ENCODE results near the gene ADAMTSL1. TPM values are rescaled to one million over a fixed set of nuclear protein-coding genes. Genes with fewer than 3 reads are reported as not detected.

The ADAMTSL1 gene
- total RNA-seq, 1 experiment from 2014 or later, result 1.2 TPM

DNA sequence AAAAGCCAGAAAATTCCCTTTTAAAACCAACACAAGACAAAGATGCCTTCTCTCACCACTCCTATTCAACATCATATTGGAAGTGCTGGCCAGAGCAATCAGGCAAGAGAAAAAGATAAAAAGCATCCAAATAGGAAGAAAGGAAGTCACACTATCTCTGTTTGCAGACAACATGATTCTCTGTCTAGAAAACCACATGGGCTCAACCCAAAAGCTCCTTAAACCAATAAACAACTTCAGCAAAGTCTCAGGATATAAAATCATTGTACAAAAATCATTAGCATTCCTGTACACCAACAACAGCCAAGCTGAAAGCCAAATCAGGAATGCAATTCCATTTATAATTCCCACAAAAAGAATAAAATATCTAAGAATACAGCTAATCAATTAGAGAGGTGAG is 112.0 kb downstream of the ADAMTSL1 start:
- Histone ChIP-seq H3K14ac (ENCODE audit: insufficient read depth, low read length) (no peak overlapping the region), H4K8ac (replicated peaks; ENCODE audit: insufficient read length, low read depth, low read length) (no peak overlapping the region), H3K79me1 (ENCODE audit: insufficient read depth, low read depth, low read length, poor library complexity, severe bottlenecking) (no peaks in the 10 kb centered on the region), H3T11ph (ENCODE audit: low read length) (no peak overlapping the region), H3K4ac (ENCODE audit: low read depth, low read length) (no peak overlapping the region), H3K4me1 (ENCODE audit: insufficient read depth, low read length) (no peaks in the 10 kb centered on the region), H2BK20ac (ENCODE audit: low read depth, low read length, poor library complexity, severe bottlenecking) (no peak overlapping the region), H3K23me2 (ENCODE audit: insufficient read length, low read depth, low read length, poor library complexity, severe bottlenecking) (no peaks in the 10 kb centered on the region), H2BK5ac (ENCODE audit: insufficient read length, low read length) (no peak overlapping the region), H3K56ac (ENCODE audit: insufficient read length, low read depth, low read length) (no peak overlapping the region), H2BK15ac (ENCODE audit: low read depth, low read length) (no peak overlapping the region), H3K4me2 (ENCODE audit: insufficient read depth, insufficient read length, low read length) (no peak overlapping the region), H3K9me3 (ENCODE audit: control insufficient read depth, low read depth, low read length) (no peaks in the 10 kb centered on the region), H4K91ac (ENCODE audit: insufficient read length, low read depth, low read length) (no peak overlapping the region), H2AFZ (ENCODE audit: low read length) (no peak overlapping the region), H3K18ac (ENCODE audit: insufficient read length, low read depth, low read length) (no peak overlapping the region), H3K27me3 (ENCODE audit: insufficient read depth, low read length) (no peaks in the 10 kb centered on the region), H2BK12ac (ENCODE audit: insufficient read length, low read depth, low read length) (no peak overlapping the region), H3K27ac (ENCODE audit: insufficient read length, low read depth, low read length) (no peak overlapping the region), H3K79me2 (ENCODE audit: insufficient read depth, low read length) (no peaks in the 10 kb centered on the region), H3K23ac (ENCODE audit: insufficient read length, low read depth, low read length) (no peak overlapping the region), H2BK120ac (ENCODE audit: low read depth, low read length, poor library complexity, severe bottlenecking) (no peak overlapping the region), H3K9ac (ENCODE audit: extremely low read depth, insufficient read length, low read length) (no peak overlapping the region), H2AK5ac (ENCODE audit: insufficient read length, low read length) (no peak overlapping the region), H4K5ac (ENCODE audit: insufficient read length, low read depth, low read length) (no peak overlapping the region), H4K20me1 (ENCODE audit: control insufficient read depth, insufficient read depth, insufficient read length) (no peaks in the 10 kb centered on the region)
- DNase-seq, result no peak
- peaks cover 1 to 6% (median 2%) of the 10 kb centered on the region in 3 experiments; a peak in 6 of 7 replicates for H3K36me3 Mint-ChIP-seq (ENCODE audit: insufficient read depth in 1 of 3, low read depth in 3 of 3)
- no peaks in the 10 kb centered on the region for H3K4me1 Mint-ChIP-seq
- TF ChIP-seq, protein P1, sequence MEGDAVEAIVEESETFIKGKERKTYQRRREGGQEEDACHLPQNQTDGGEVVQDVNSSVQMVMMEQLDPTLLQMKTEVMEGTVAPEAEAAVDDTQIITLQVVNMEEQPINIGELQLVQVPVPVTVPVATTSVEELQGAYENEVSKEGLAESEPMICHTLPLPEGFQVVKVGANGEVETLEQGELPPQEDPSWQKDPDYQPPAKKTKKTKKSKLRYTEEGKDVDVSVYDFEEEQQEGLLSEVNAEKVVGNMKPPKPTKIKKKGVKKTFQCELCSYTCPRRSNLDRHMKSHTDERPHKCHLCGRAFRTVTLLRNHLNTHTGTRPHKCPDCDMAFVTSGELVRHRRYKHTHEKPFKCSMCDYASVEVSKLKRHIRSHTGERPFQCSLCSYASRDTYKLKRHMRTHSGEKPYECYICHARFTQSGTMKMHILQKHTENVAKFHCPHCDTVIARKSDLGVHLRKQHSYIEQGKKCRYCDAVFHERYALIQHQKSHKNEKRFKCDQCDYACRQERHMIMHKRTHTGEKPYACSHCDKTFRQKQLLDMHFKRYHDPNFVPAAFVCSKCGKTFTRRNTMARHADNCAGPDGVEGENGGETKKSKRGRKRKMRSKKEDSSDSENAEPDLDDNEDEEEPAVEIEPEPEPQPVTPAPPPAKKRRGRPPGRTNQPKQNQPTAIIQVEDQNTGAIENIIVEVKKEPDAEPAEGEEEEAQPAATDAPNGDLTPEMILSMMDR (conservative IDR thresholded peaks at IDR 0.05), result no peak
- no peak overlapping the region for H3K27ac Mint-ChIP-seq
- no peaks in the 10 kb centered on the region for H3K27me3 Mint-ChIP-seq (ENCODE audit: low read depth)
- H3K4me3 Mint-ChIP-seq, result no peak overlapping the region
- H3K9me3 Mint-ChIP-seq, result peaks cover under 1 to 5% of the 10 kb centered on the region in 2 experiments; a peak in 4 of 5 replicates

Measured in H9 (cell line).